HEK293 (cell line): ENCODE data around the gene UNG.

Source experiments
- BCL6B ChIP-seq: fragments of 450-650 bp; formaldehyde crosslinking; IDR thresholded peaks from 2 replicates; pipeline ENCODE4 v1.5.1; 2017; ENCODE audit warnings: missing biosample characterization, missing genetic modification characterization
- FEZF1 ChIP-seq: fragments of 450-650 bp; formaldehyde crosslinking; IDR thresholded peaks from 2 replicates; pipeline ENCODE4 v1.5.1; 2016; ENCODE audit warnings: missing biosample characterization, missing genetic modification characterization
- GFI1B ChIP-seq: fragments of 450-650 bp; formaldehyde crosslinking; IDR thresholded peaks from 2 replicates; pipeline ENCODE4 v1.5.1; 2016; ENCODE audit warnings: missing biosample characterization, missing genetic modification characterization
- KLF1 ChIP-seq: fragments of 450-650 bp; formaldehyde crosslinking; IDR thresholded peaks from 2 replicates; pipeline ENCODE4 v1.5.1; 2016; ENCODE audit warnings: missing biosample characterization, missing genetic modification characterization
- KLF16 ChIP-seq: fragments of 450-650 bp; formaldehyde crosslinking; IDR thresholded peaks from 2 replicates; pipeline ENCODE4 v1.5.1; 2017; ENCODE audit warnings: missing biosample characterization, missing genetic modification characterization
- PRDM4 ChIP-seq: fragments of 450-650 bp; formaldehyde crosslinking; IDR thresholded peaks from 2 replicates; pipeline ENCODE4 v1.5.1; 2017; ENCODE audit warnings: missing biosample characterization, missing genetic modification characterization
- REPIN1 ChIP-seq: fragments of 450-650 bp; formaldehyde crosslinking; IDR thresholded peaks from 2 replicates; pipeline ENCODE4 v1.5.1; 2017; ENCODE audit warnings: missing biosample characterization, missing genetic modification characterization, low read depth
- SP7 ChIP-seq: fragments of 450-650 bp; formaldehyde crosslinking; IDR thresholded peaks from 2 replicates; pipeline ENCODE4 v1.5.1; 2016; ENCODE audit warnings: missing biosample characterization, missing genetic modification characterization
- WT1 ChIP-seq: fragments of 450-650 bp; formaldehyde crosslinking; IDR thresholded peaks from 2 replicates; pipeline ENCODE4 v1.5.1; 2016; ENCODE audit warnings: missing biosample characterization, missing genetic modification characterization
- ZBTB1 ChIP-seq: fragments of 450-650 bp; formaldehyde crosslinking; IDR thresholded peaks from 2 replicates; pipeline ENCODE4 v1.5.1; 2016; ENCODE audit warnings: missing biosample characterization, missing genetic modification characterization
- ZBTB21 ChIP-seq: fragments of 450-650 bp; formaldehyde crosslinking; IDR thresholded peaks from 2 replicates; pipeline ENCODE4 v1.5.1; 2017; ENCODE audit warnings: missing biosample characterization, missing genetic modification characterization
- ZEB2 ChIP-seq: fragments of 450-650 bp; formaldehyde crosslinking; IDR thresholded peaks from 2 replicates; pipeline ENCODE4 v1.5.1; 2016; ENCODE audit warnings: missing biosample characterization, missing genetic modification characterization
- ZFP37 ChIP-seq: fragments of 450-650 bp; formaldehyde crosslinking; IDR thresholded peaks from 2 replicates; pipeline ENCODE4 v1.5.1; 2016; ENCODE audit warnings: missing biosample characterization, missing genetic modification characterization
- ZIC2 ChIP-seq: fragments of 450-650 bp; formaldehyde crosslinking; IDR thresholded peaks from 2 replicates; pipeline ENCODE4 v1.5.1; 2016; ENCODE audit warnings: missing biosample characterization, missing genetic modification characterization
- ZNF184 ChIP-seq: fragments of 450-650 bp; IDR thresholded peaks from 2 replicates; pipeline ENCODE4 v1.5.1; 2018; ENCODE audit warnings: missing biosample characterization, mild to moderate bottlenecking, missing genetic modification characterization
- ZNF202 ChIP-seq: fragments of 450-650 bp; formaldehyde crosslinking; IDR thresholded peaks from 2 replicates; pipeline ENCODE4 v1.5.1; 2016; ENCODE audit warnings: missing biosample characterization, missing genetic modification characterization, borderline replicate concordance
- ZNF23 ChIP-seq: fragments of 450-650 bp; formaldehyde crosslinking; IDR thresholded peaks from 2 replicates; pipeline ENCODE4 v1.5.1; 2016; ENCODE audit warnings: missing biosample characterization, missing genetic modification characterization, borderline replicate concordance
- ZNF24 ChIP-seq: fragments of 450-650 bp; formaldehyde crosslinking; IDR thresholded peaks from 2 replicates; pipeline ENCODE4 v1.5.1; 2016; ENCODE audit warnings: missing biosample characterization, missing genetic modification characterization
- ZNF354C ChIP-seq: fragments of 450-650 bp; formaldehyde crosslinking; IDR thresholded peaks from 2 replicates; pipeline ENCODE4 v1.5.1; 2016; ENCODE audit warnings: missing biosample characterization, missing genetic modification characterization, low read depth, borderline replicate concordance
- ZNF37A ChIP-seq: fragments of 450-650 bp; IDR thresholded peaks from 2 replicates; pipeline ENCODE4 v1.5.1; 2018; ENCODE audit warnings: missing biosample characterization, missing genetic modification characterization
- ZNF416 ChIP-seq: fragments of 450-650 bp; formaldehyde crosslinking; IDR thresholded peaks from 2 replicates; pipeline ENCODE4 v1.5.1; 2016; ENCODE audit warnings: missing biosample characterization, missing genetic modification characterization
- ZNF544 ChIP-seq: fragments of 450-650 bp; formaldehyde crosslinking; IDR thresholded peaks from 2 replicates; pipeline ENCODE4 v1.5.0; 2017; ENCODE audit warnings: missing biosample characterization, missing genetic modification characterization
- ZNF571 ChIP-seq: fragments of 450-650 bp; formaldehyde crosslinking; IDR thresholded peaks from 2 replicates; pipeline ENCODE4 v1.5.0; 2017; ENCODE audit warnings: missing biosample characterization, missing genetic modification characterization
- ZNF624 ChIP-seq: fragments of 450-650 bp; formaldehyde crosslinking; IDR thresholded peaks from 2 replicates; pipeline ENCODE4 v1.5.1; 2017; ENCODE audit warnings: missing biosample characterization, missing genetic modification characterization
- ZNF658 ChIP-seq: fragments of 450-650 bp; formaldehyde crosslinking; IDR thresholded peaks from 2 replicates; pipeline ENCODE4; 2016; ENCODE audit warnings: missing biosample characterization, missing genetic modification characterization
- ZNF670 ChIP-seq: fragments of 450-650 bp; formaldehyde crosslinking; IDR thresholded peaks from 2 replicates; pipeline ENCODE4 v1.5.1; 2016; ENCODE audit warnings: missing biosample characterization, missing genetic modification characterization, low read depth
- TF ChIP-seq, protein P1 (sequence below): fragments of 450-650 bp; formaldehyde crosslinking; IDR thresholded peaks from 2 replicates; pipeline ENCODE4 v1.5.1; 2016; ENCODE audit warnings: missing biosample characterization, missing genetic modification characterization
- TF ChIP-seq, protein P2 (sequence below): fragments of 450-650 bp; formaldehyde crosslinking; IDR thresholded peaks from 2 replicates; pipeline ENCODE4 v1.5.1; 2016; ENCODE audit warnings: missing biosample characterization, missing genetic modification characterization
- TF ChIP-seq, protein P3 (sequence below): fragments of 450-650 bp; formaldehyde crosslinking; IDR thresholded peaks from 2 replicates; pipeline ENCODE4 v1.5.1; 2016; ENCODE audit warnings: missing biosample characterization, missing genetic modification characterization
- TF ChIP-seq, protein P4 (sequence below): fragments of 450-650 bp; formaldehyde crosslinking; IDR thresholded peaks from 2 replicates; pipeline ENCODE4 v1.5.1; 2016; ENCODE audit warnings: missing biosample characterization, missing genetic modification characterization

Gene UNG

DNA sequence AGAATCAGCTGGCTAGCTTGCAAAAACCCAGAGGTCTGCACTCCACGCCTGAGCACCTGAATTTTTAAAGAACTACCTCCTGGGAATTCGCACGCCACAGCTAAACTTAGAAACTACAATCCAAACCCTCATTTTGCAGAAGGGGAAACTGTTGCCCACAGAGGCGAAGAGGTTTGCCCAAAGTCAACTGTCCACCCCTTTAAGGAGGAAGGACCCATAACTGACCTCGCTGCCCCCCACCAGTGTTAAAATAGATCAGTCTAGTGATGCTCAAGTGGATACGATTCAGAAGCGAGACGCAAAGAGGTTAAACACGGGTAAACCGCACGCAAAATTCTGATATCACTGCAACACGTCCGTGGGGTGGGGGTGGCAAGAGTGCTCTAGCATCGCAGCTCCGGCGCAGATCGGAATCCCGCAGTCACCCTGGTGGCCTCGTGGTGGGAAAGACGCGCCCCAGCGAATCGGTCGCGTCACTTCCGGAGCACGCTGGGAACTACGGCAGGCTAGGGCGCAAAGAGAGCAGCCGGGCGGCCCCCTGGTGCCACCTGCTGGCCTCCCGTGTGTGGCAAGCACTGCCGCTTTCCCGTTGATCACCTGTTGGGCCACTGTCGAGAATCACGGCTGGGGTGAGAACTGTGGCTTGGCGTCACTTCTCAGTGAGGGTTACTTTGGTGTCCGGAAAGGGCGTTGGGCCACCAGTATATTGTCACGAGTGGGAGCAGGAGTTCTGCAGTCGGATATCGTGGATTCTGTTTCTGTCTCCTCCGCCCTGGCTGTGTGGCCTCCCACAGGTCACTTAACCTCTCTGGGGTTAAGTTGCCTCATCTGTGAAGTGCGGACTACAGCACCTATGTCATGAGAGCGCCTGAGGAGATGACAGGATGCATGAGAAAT, 4.1 kb upstream of the UNG start, which contains the start of gene ALKBH2 (continued):
- TF ChIP-seq PRDM4 (0 out of 2 replicates have a peak, but pooled peaks have one; percentile 12), ZNF202 (tag by site-specific recombination) (no peak), ZNF184 (tag by site-specific recombination) (no peak), ZNF23 (tag by site-specific recombination) (no peak), ZNF37A (tag by site-specific recombination) (no peak), BCL6B (tag by site-specific recombination) (no peak), ZBTB1 (tag by site-specific recombination) (0 out of 2 replicates have a peak, but pooled peaks have one; percentile 57), WT1 (tag by site-specific recombination) (0 out of 2 replicates have a peak, but pooled peaks have one; percentile 30), ZEB2 (tag by site-specific recombination) (peak; percentile 86), ZNF658 (tag by site-specific recombination) (no peak), ZNF571 (tag by site-specific recombination) (no peak), ZNF624 (tag by site-specific recombination) (no peak), ZNF670 (tag by site-specific recombination) (no peak), FEZF1 (tag by site-specific recombination) (peak; percentile 82), ZNF24 (tag by site-specific recombination) (peak; percentile 55; the same call in 1 of the 2 replicates), ZNF544 (tag by site-specific recombination) (no peak), REPIN1 (no peak), GFI1B (tag by site-specific recombination) (no peak), ZIC2 (tag by site-specific recombination) (peak; percentile 90), ZNF354C (tag by site-specific recombination) (no peak), SP7 (peak; percentile 84), KLF1 (peak; percentile 18), ZBTB21 (tag by site-specific recombination) (peak; percentile 82), ZNF416 (tag by site-specific recombination) (no peak), ZFP37 (0 out of 2 replicates have a peak, but pooled peaks have one; percentile 55), KLF16 (tag by site-specific recombination) (peak; percentile 71; the same call in 1 of the 2 replicates)
- TF ChIP-seq, protein P1, sequence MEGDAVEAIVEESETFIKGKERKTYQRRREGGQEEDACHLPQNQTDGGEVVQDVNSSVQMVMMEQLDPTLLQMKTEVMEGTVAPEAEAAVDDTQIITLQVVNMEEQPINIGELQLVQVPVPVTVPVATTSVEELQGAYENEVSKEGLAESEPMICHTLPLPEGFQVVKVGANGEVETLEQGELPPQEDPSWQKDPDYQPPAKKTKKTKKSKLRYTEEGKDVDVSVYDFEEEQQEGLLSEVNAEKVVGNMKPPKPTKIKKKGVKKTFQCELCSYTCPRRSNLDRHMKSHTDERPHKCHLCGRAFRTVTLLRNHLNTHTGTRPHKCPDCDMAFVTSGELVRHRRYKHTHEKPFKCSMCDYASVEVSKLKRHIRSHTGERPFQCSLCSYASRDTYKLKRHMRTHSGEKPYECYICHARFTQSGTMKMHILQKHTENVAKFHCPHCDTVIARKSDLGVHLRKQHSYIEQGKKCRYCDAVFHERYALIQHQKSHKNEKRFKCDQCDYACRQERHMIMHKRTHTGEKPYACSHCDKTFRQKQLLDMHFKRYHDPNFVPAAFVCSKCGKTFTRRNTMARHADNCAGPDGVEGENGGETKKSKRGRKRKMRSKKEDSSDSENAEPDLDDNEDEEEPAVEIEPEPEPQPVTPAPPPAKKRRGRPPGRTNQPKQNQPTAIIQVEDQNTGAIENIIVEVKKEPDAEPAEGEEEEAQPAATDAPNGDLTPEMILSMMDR (tag by site-specific recombination) = peak; percentile 99
- TF ChIP-seq, protein P2, sequence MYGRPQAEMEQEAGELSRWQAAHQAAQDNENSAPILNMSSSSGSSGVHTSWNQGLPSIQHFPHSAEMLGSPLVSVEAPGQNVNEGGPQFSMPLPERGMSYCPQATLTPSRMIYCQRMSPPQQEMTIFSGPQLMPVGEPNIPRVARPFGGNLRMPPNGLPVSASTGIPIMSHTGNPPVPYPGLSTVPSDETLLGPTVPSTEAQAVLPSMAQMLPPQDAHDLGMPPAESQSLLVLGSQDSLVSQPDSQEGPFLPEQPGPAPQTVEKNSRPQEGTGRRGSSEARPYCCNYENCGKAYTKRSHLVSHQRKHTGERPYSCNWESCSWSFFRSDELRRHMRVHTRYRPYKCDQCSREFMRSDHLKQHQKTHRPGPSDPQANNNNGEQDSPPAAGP (tag by site-specific recombination) = peak; percentile 86
- TF ChIP-seq, protein P3, sequence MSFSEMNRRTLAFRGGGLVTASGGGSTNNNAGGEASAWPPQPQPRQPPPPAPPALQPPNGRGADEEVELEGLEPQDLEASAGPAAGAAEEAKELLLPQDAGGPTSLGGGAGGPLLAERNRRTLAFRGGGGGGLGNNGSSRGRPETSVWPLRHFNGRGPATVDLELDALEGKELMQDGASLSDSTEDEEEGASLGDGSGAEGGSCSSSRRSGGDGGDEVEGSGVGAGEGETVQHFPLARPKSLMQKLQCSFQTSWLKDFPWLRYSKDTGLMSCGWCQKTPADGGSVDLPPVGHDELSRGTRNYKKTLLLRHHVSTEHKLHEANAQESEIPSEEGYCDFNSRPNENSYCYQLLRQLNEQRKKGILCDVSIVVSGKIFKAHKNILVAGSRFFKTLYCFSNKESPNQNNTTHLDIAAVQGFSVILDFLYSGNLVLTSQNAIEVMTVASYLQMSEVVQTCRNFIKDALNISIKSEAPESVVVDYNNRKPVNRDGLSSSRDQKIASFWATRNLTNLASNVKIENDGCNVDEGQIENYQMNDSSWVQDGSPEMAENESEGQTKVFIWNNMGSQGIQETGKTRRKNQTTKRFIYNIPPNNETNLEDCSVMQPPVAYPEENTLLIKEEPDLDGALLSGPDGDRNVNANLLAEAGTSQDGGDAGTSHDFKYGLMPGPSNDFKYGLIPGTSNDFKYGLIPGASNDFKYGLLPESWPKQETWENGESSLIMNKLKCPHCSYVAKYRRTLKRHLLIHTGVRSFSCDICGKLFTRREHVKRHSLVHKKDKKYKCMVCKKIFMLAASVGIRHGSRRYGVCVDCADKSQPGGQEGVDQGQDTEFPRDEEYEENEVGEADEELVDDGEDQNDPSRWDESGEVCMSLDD = peak; percentile 35; the same call in 1 of the 2 replicates
- TF ChIP-seq, protein P4, sequence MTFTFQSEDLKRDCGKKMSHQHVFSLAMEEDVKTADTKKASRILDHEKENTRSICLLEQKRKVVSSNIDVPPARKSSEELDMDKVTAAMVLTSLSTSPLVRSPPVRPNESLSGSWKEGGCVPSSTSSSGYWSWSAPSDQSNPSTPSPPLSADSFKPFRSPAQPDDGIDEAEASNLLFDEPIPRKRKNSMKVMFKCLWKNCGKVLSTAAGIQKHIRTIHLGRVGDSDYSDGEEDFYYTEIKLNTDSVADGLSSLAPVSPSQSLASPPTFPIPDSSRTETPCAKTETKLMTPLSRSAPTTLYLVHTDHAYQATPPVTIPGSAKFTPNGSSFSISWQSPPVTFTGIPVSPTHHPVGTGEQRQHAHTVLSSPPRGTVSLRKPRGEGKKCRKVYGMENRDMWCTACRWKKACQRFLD (tag by site-specific recombination) = no peak
